ENCODE data around the gene TGOLN2. TPM values are rescaled to one million over a fixed set of nuclear protein-coding genes. Genes with fewer than 3 reads are reported as not detected.

TGOLN2 gene
- total and polyA plus RNA-seq, 4 donors: 56.7 to 114 (median 67.5) TPM

DNA sequence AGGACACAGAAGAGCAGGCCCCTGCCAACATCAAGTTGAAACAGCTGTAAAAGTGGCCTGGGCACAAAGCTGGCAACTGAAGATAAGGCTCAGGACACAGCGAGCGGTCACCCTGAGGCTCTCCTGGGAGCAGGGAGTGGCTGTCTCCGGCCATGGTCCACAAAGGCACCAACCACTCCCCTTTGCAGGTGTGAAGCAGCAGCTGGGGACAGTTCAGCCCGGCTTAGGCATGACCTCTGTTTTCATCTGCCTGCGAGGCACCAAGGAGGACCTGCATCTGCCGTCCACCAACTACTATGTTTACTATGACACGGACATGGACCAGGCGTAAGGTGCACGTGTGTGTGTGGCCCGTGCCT is 12.9 kb downstream of the TGOLN2 start:
- H3K27me3 ChIP-seq (ENCODE audit: control insufficient read depth in 4 of 4, insufficient read depth in 4 of 4, low read length in 3 of 4): no peaks in the 10 kb centered on the region
- H3K36me3 ChIP-seq (ENCODE audit: control insufficient read depth in 4 of 4, insufficient read depth in 3 of 4, low read depth in 1 of 4, low read length in 3 of 4): peaks cover 5 to 34% (median 26%) of the 10 kb centered on the region in 4 donors
- no peak overlapping the region for H3K4me3 ChIP-seq (ENCODE audit: low read depth in 1 of 3, low read length in 3 of 3)
- TF ChIP-seq HNF4G (IDR thresholded peaks at IDR 0.05) (no peak), TAF1 (conservative IDR thresholded peaks at IDR 0.05) (no peak), YY1 (IDR thresholded peaks at IDR 0.05) (no peak), FOXA2 (IDR thresholded peaks at IDR 0.05) (no peak), GABPA (IDR thresholded peaks at IDR 0.05 in 1 of 2, conservative IDR thresholded peaks at IDR 0.05 in 1 of 2) (no peak), NR2F2 (IDR thresholded peaks at IDR 0.05) (no peak), SP1 (IDR thresholded peaks at IDR 0.05) (no peak), RAD21 (IDR thresholded peaks at IDR 0.05) (no peak)
- TF ChIP-seq, protein P1, sequence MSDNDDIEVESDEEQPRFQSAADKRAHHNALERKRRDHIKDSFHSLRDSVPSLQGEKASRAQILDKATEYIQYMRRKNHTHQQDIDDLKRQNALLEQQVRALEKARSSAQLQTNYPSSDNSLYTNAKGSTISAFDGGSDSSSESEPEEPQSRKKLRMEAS (IDR thresholded peaks at IDR 0.05): no peak
- TF ChIP-seq, protein P2, sequence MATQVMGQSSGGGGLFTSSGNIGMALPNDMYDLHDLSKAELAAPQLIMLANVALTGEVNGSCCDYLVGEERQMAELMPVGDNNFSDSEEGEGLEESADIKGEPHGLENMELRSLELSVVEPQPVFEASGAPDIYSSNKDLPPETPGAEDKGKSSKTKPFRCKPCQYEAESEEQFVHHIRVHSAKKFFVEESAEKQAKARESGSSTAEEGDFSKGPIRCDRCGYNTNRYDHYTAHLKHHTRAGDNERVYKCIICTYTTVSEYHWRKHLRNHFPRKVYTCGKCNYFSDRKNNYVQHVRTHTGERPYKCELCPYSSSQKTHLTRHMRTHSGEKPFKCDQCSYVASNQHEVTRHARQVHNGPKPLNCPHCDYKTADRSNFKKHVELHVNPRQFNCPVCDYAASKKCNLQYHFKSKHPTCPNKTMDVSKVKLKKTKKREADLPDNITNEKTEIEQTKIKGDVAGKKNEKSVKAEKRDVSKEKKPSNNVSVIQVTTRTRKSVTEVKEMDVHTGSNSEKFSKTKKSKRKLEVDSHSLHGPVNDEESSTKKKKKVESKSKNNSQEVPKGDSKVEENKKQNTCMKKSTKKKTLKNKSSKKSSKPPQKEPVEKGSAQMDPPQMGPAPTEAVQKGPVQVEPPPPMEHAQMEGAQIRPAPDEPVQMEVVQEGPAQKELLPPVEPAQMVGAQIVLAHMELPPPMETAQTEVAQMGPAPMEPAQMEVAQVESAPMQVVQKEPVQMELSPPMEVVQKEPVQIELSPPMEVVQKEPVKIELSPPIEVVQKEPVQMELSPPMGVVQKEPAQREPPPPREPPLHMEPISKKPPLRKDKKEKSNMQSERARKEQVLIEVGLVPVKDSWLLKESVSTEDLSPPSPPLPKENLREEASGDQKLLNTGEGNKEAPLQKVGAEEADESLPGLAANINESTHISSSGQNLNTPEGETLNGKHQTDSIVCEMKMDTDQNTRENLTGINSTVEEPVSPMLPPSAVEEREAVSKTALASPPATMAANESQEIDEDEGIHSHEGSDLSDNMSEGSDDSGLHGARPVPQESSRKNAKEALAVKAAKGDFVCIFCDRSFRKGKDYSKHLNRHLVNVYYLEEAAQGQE (IDR thresholded peaks at IDR 0.05): no peak
- TF ChIP-seq, protein P3, sequence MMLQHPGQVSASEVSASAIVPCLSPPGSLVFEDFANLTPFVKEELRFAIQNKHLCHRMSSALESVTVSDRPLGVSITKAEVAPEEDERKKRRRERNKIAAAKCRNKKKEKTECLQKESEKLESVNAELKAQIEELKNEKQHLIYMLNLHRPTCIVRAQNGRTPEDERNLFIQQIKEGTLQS (IDR thresholded peaks at IDR 0.05): no peak
- DNase-seq (ENCODE audit: low spot score): no peak
- no peak overlapping the region for H3K9ac ChIP-seq (ENCODE audit: low read depth in 1 of 2, low read length in 2 of 2)
- H3K9me3 ChIP-seq (ENCODE audit: control insufficient read depth in 4 of 4, low read length in 3 of 4): no peaks in the 10 kb centered on the region
- peaks cover 0 to 2% (median 0%) of the 10 kb centered on the region in 4 donors for H3K4me1 ChIP-seq (ENCODE audit: control insufficient read depth in 4 of 4, insufficient read depth in 4 of 4, low read length in 3 of 4)
- H3K27ac ChIP-seq (ENCODE audit: low read depth in 1 of 2, low read length in 2 of 2): no peak overlapping the region
- WGBS: 87% methylated on average over 10 of the region's 10 CpGs

DNA sequence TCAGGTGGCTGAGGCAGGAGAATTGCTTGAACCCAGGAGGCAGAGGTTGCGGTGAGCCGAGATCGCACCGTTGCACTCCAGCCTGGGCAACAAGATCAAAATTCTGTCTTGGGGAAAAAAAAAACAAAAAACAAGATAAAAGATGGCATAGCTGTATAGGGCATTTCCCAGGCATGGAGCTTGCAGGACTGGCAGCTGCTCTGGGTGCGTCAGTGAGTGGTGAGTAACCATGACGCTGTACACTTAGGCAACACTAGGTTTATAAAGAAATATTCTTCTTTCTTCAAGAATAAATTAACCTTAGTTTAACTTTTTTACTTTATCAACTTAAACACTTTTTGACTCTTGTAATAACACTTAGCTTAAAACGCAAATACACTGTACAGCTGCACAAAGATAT is 15.4 kb downstream of the TGOLN2 start:
- WGBS: 90% methylated on average over 7 of the region's 7 CpGs
- Histone ChIP-seq H3K4me3 (ENCODE audit: low read depth in 1 of 3, low read length in 3 of 3) (no peak overlapping the region), H3K9me3 (ENCODE audit: control insufficient read depth in 4 of 4, low read length in 3 of 4) (no peaks in the 10 kb centered on the region), H3K9ac (ENCODE audit: low read depth in 1 of 2, low read length in 2 of 2) (no peak overlapping the region), H3K4me1 (ENCODE audit: control insufficient read depth in 4 of 4, insufficient read depth in 4 of 4, low read length in 3 of 4) (peaks cover 3 to 12% (median 9%) of the 10 kb centered on the region in 4 donors), H3K36me3 (ENCODE audit: control insufficient read depth in 4 of 4, insufficient read depth in 3 of 4, low read depth in 1 of 4, low read length in 3 of 4) (peaks cover 5 to 22% (median 13%) of the 10 kb centered on the region in 4 donors), H3K27ac (ENCODE audit: low read depth in 1 of 2, low read length in 2 of 2) (no peak overlapping the region), H3K27me3 (ENCODE audit: control insufficient read depth in 4 of 4, insufficient read depth in 4 of 4, low read length in 3 of 4) (no peaks in the 10 kb centered on the region)
- TF ChIP-seq JUND (IDR thresholded peaks at IDR 0.05) (no peak), YY1 (IDR thresholded peaks at IDR 0.05) (no peak), HNF4A (conservative IDR thresholded peaks at IDR 0.05) (no peak), EGR1 (IDR thresholded peaks at IDR 0.05; ENCODE audit: low read depth in 2 of 2) (no peak)
- TF ChIP-seq, protein P3 (IDR thresholded peaks at IDR 0.05): no peak
- TF ChIP-seq, protein P4, sequence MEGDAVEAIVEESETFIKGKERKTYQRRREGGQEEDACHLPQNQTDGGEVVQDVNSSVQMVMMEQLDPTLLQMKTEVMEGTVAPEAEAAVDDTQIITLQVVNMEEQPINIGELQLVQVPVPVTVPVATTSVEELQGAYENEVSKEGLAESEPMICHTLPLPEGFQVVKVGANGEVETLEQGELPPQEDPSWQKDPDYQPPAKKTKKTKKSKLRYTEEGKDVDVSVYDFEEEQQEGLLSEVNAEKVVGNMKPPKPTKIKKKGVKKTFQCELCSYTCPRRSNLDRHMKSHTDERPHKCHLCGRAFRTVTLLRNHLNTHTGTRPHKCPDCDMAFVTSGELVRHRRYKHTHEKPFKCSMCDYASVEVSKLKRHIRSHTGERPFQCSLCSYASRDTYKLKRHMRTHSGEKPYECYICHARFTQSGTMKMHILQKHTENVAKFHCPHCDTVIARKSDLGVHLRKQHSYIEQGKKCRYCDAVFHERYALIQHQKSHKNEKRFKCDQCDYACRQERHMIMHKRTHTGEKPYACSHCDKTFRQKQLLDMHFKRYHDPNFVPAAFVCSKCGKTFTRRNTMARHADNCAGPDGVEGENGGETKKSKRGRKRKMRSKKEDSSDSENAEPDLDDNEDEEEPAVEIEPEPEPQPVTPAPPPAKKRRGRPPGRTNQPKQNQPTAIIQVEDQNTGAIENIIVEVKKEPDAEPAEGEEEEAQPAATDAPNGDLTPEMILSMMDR (IDR thresholded peaks at IDR 0.05; ENCODE audit: low read depth, low read length, missing input control): no peak
- no peak for DNase-seq (ENCODE audit: low spot score)
